Activated naive CD8-positive, alpha-beta T cell treated with anti-CD3 and anti-CD28 coated beads, Interleukin-2, amount 50 U/mL, for 24 hours (primary cell): Measurements from ENCODE around the gene ACAP3.

Experiments used
- ATAC-seq: fragments of 150-1000 bp; cut with Tn5 transposase; one replicate; pipeline ENCODE4 v1.10.0; 2021
- DNase-seq: peaks from one replicate; pipeline ENCODE4 v3.0.0; 2021
- H3K27ac Mint-ChIP-seq: one replicate; pipeline ENCODE4 v1.8.0; 2021; ENCODE audit warnings: mild to moderate bottlenecking, mixed read lengths
- H3K27me3 Mint-ChIP-seq: one replicate; pipeline ENCODE4 v1.8.0; 2021; ENCODE audit warnings: mixed read lengths
- H3K36me3 Mint-ChIP-seq: one replicate; pipeline ENCODE4 v1.8.0; 2021; ENCODE audit warnings: low read depth, mixed read lengths
- H3K4me1 Mint-ChIP-seq: one replicate; pipeline ENCODE4 v1.8.0; 2021; ENCODE audit warnings: mixed read lengths
- H3K4me3 Mint-ChIP-seq: one replicate; pipeline ENCODE4 v1.8.0; 2021; ENCODE audit warnings: mild to moderate bottlenecking, moderate library complexity, mixed read lengths
- H3K9me3 Mint-ChIP-seq: one replicate; pipeline ENCODE4 v1.8.0; 2021; ENCODE audit warnings: mixed read lengths

Gene ACAP3

GRCh38 chr1:1244192-1244811, 63.4 kb downstream of the ACAP3 start:
- H3K36me3 Mint-ChIP-seq: no peaks in the 10 kb centered on the region
- no peaks in the 10 kb centered on the region for H3K4me1 Mint-ChIP-seq
- no peaks in the 10 kb centered on the region for H3K27me3 Mint-ChIP-seq
- H3K9me3 Mint-ChIP-seq: no peaks in the 10 kb centered on the region
- ATAC-seq (no peak), DNase-seq (no peak)
- H3K4me3 Mint-ChIP-seq: no peak overlapping the region
- no peak overlapping the region for H3K27ac Mint-ChIP-seq

DNA sequence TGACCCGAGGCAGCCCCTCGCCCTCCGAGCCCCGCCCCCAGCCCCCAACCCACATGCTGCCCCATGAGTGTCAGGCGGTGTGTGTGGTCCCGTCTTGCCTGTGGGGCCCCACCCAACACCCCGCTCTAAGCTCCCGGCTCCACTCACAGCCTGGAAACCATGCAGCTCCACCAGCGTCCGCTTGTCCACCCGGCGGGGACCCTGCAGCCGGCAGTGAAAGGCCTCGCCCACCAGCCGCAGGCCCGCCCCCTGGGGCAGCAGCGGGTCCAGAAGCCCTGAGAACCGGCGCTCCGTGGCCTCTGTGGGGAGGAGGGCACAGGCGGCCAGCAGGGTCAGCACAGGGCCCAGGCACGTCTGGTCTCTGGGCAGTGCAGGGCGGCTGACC, 63.9 kb downstream of the ACAP3 start:
- H3K9me3 Mint-ChIP-seq: no peaks in the 10 kb centered on the region

DNA sequence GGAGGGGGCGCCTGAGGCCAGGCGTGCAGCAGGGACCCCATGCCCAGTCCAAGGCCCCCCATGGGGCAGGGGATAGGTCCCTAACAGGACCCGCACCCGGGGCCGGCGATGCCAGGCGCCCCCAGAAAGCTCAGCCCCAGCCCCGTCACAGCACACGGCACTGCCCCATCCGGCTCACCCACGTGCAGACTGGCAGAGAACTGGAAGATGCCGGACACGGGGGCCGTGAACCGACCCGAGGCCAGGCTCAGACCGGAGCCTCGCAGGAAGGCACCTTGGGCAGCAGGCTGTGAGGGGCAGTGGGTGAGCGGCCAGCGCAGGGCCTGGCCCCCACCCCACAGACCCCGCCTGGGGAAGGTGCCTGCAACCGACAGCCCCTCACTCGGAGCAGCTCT, 64.5 kb downstream of the ACAP3 start:
- Mint-ChIP-seq H3K9me3 (no peaks in the 10 kb centered on the region), H3K27me3 (peaks cover 1% of the 10 kb centered on the region), H3K4me1 (no peaks in the 10 kb centered on the region), H3K27ac (no peak overlapping the region), H3K36me3 (no peaks in the 10 kb centered on the region), H3K4me3 (no peak overlapping the region)
- ATAC-seq (no peak), DNase-seq (no peak)

More for the DNA sequence above, 63.9 kb downstream of the ACAP3 start:
- Mint-ChIP-seq H3K4me1 (no peaks in the 10 kb centered on the region), H3K27ac (no peak overlapping the region), H3K4me3 (no peak overlapping the region), H3K27me3 (peaks cover under 1% of the 10 kb centered on the region), H3K36me3 (no peaks in the 10 kb centered on the region)
- no peak for DNase-seq
- no peak for ATAC-seq

GRCh38 chr1:1242461-1243265, 65.1 kb downstream of the ACAP3 start:
- ATAC-seq (no peak), DNase-seq (no peak)
- H3K27ac Mint-ChIP-seq: no peak overlapping the region
- H3K27me3 Mint-ChIP-seq: peaks cover 1% of the 10 kb centered on the region
- no peaks in the 10 kb centered on the region for H3K36me3 Mint-ChIP-seq
- no peaks in the 10 kb centered on the region for H3K9me3 Mint-ChIP-seq
- no peak overlapping the region for H3K4me3 Mint-ChIP-seq
- H3K4me1 Mint-ChIP-seq: no peaks in the 10 kb centered on the region
